Myocyte (in vitro differentiated cells): ENCODE data around the gene DRAXIN. TPM values are rescaled to one million over a fixed set of nuclear protein-coding genes. Genes with fewer than 3 reads are reported as not detected.

Source experiments
- DNase-seq: peaks from one replicate; pipeline ENCODE4 v3.0.0-alpha.2; 2012; ENCODE audit warnings: low read depth
- total RNA-seq: library from RNA; depleted of rRNA; stranded (reverse); fragments of >200 nt; gene quantifications from 2 replicates; pipeline ENCODE4 v1.2.3, GENCODE V29; 2014

Gene DRAXIN
- total RNA-seq, 1 donor from 2014 or later = 0.53 TPM

- DNase-seq = peak; percentile 83
These were observed 16.2 kb downstream of the DRAXIN start for GRCh38 chr1:11707621-11708276.

GRCh38 chr1:11708554-11709350 is 17.2 kb downstream of the DRAXIN start:
- peak; percentile 47 for DNase-seq

GRCh38 chr1:11711490-11711889 is 20.0 kb downstream of the DRAXIN start:
- DNase-seq = no peak

GRCh38 chr1:11712285-11712684 is 20.8 kb downstream of the DRAXIN start:
- no peak for DNase-seq

- DNase-seq = no peak
These were observed 21.6 kb downstream of the DRAXIN start for GRCh38 chr1:11713095-11713494.

- no peak for DNase-seq
These were observed 23.5 kb downstream of the DRAXIN start for GRCh38 chr1:11714831-11715575.

- peak; percentile 70 for DNase-seq
These were observed 28.0 kb downstream of the DRAXIN start for GRCh38 chr1:11719313-11720032.

GRCh38 chr1:11720033-11720376 is 28.5 kb downstream of the DRAXIN start:
- no peak for DNase-seq

GRCh38 chr1:11720525-11720924 is 29.0 kb downstream of the DRAXIN start:
- no peak for DNase-seq

GRCh38 chr1:11721311-11721710 is 29.8 kb downstream of the DRAXIN start:
- no peak for DNase-seq

GRCh38 chr1:11722538-11722937 is 31.0 kb downstream of the DRAXIN start:
- DNase-seq = no peak

GRCh38 chr1:11725616-11726015 is 34.1 kb downstream of the DRAXIN start:
- DNase-seq = no peak

- no peak for DNase-seq
These were observed 35.6 kb downstream of the DRAXIN start for GRCh38 chr1:11727119-11727518.

- no peak for DNase-seq
These were observed 36.8 kb downstream of the DRAXIN start for GRCh38 chr1:11728126-11728806.

GRCh38 chr1:11729155-11729497 is 37.6 kb downstream of the DRAXIN start:
- DNase-seq = no peak

- DNase-seq = no peak
These were observed 38.3 kb downstream of the DRAXIN start for GRCh38 chr1:11729498-11730428.

GRCh38 chr1:11730429-11730891 is 39.0 kb downstream of the DRAXIN start:
- DNase-seq = no peak

GRCh38 chr1:11731691-11732283 is 40.3 kb downstream of the DRAXIN start:
- no peak for DNase-seq

- DNase-seq = no peak
These were observed 41.8 kb downstream of the DRAXIN start for GRCh38 chr1:11733306-11733705.

- DNase-seq = no peak
These were observed 44.0 kb downstream of the DRAXIN start for GRCh38 chr1:11735531-11735853.
